ENCODE results near the gene RASGRF2.
"Not testable (repeated sequence)": the region's sequence is repeated elsewhere in the genome, so short reads cannot be mapped to it uniquely, and the experiment has no call there.

RASGRF2 gene

DNA sequence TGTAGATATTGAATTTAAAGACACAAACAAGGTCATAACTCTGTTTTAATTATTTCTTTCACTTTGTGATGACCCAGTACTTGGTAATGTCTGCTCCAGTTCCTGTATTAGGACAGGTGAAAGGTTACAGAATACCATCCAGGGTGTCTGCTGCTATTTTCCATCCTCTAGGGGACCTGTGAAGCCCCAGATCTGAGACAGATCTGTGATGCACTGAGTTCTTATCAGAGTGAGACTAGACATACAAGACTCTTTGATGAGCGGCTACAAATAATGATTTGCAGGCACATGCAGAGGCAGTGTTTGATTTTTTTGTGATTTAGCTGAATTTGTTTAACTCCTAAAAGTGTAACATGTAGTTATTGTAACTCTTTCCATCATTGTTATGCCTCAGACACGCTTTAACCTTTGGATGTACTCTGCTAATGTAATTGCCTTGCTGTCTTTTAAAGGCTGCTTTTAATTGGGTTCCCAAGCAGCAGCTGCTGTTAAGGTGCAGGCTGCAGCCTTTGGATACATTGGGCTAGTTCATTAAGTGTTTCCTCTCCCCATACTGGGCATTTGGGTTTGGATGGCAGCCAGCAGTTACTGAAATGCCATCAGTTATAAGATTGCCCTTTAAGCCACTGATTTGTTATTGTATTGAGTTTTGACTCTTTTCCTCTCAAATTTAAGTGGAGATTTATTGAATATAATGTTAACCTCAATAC lies 63.3 kb downstream of the RASGRF2 start:
- H3K36me3 ChIP-seq (ENCODE audit: control insufficient read depth in 1 of 2, insufficient read depth in 2 of 2, low read length in 2 of 2) = no peaks in the 10 kb centered on the region
- no peak overlapping the region for H3K4me3 ChIP-seq (ENCODE audit: low read depth in 1 of 2, low read length in 2 of 2)
- H3K27ac ChIP-seq (ENCODE audit: low read length) = no peak overlapping the region
- no peaks in the 10 kb centered on the region for H3K4me1 ChIP-seq (ENCODE audit: control insufficient read depth in 1 of 2, insufficient read depth in 2 of 2, low read length in 2 of 2)
- no peaks in the 10 kb centered on the region for H3K27me3 ChIP-seq (ENCODE audit: low read depth, low read length)
- H3K9me3 ChIP-seq (ENCODE audit: control insufficient read depth in 1 of 2, low read length in 2 of 2) = no peaks in the 10 kb centered on the region

DNA sequence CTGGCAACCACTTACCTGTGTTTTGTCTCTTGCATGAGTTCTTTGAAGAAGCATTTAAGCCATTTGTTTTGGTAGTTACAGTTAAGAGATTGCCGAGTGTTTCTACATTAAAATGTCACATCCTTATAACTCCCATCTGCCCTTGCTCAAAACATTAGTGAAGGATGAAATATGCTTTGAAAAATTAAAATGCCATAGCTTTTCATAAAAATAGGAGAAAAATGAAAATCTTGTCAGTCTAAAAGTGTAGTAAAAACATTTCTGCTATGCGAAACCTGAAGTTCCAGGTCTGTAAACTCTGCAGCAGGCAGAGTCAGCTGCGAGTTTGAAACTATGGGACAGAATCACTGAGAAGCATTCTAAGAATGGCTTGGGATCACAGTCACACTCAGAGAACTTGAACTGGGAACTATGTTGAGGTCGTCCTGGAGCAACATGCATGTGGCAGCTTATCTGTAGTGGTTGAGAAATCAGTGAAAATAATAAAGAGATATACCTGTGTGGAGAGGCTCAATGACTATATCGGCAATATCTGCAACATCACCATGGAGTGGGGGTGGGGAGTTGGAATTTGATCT lies 67.4 kb downstream of the RASGRF2 start:
- Histone ChIP-seq H3K9me3 (ENCODE audit: control insufficient read depth in 1 of 2, low read length in 2 of 2) (no peaks in the 10 kb centered on the region), H3K4me1 (ENCODE audit: control insufficient read depth in 1 of 2, insufficient read depth in 2 of 2, low read length in 2 of 2) (no peaks in the 10 kb centered on the region), H3K36me3 (ENCODE audit: control insufficient read depth in 1 of 2, insufficient read depth in 2 of 2, low read length in 2 of 2) (no peaks in the 10 kb centered on the region), H3K27ac (ENCODE audit: low read length) (no peak overlapping the region), H3K27me3 (ENCODE audit: low read depth, low read length) (no peaks in the 10 kb centered on the region), H3K4me3 (ENCODE audit: low read depth in 1 of 2, low read length in 2 of 2) (no peak overlapping the region)

DNA sequence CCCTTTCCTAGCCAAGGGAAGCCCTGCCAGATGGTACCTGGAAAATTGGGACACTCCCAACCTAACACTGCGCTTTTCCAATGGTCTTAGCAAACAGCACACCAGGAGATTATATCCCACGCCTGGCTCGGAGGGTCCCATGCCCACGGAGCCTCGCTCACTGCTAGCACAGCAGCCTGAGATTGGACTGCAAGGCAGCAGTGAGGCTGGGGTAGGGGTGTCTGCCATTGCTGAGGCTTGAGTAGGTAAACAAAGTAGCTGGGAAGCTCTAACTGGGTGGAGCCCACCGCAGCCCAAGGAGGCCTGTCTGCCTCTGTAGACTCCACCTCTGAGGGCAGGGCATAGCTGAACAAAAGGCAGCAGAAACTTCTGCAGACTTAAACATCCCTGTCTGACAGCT lies 68.7 kb downstream of the RASGRF2 start:
- H3K27me3 ChIP-seq (ENCODE audit: low read depth, low read length); H3K9me3 ChIP-seq (ENCODE audit: control insufficient read depth in 1 of 2, low read length in 2 of 2); H3K4me1 ChIP-seq (ENCODE audit: control insufficient read depth in 1 of 2, insufficient read depth in 2 of 2, low read length in 2 of 2); H3K36me3 ChIP-seq (ENCODE audit: control insufficient read depth in 1 of 2, insufficient read depth in 2 of 2, low read length in 2 of 2); H3K27ac ChIP-seq (ENCODE audit: low read length); H3K4me3 ChIP-seq (ENCODE audit: low read depth in 1 of 2, low read length in 2 of 2): not testable (repeated sequence)

DNA sequence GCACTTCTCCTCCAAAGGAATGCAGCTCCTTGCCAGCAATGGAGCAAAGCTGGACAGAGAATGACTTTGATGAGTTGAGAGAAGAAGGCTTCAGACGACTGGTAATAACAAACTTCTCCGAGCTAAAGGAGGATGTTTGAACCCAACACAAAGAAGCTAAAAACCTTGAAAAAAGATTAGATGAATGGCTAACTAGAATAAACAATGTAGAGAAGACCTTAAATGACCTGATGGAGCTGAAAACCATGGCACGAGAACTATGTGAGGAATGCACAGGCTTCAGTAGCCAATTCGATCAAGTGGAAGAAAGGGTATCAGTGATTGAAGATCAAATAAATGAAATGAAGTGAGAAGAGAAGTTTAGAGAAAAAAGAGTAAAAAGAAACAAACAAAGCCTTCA lies 69.6 kb downstream of the RASGRF2 start:
- not testable (repeated sequence) for H3K36me3 ChIP-seq (ENCODE audit: control insufficient read depth in 1 of 2, insufficient read depth in 2 of 2, low read length in 2 of 2); H3K4me3 ChIP-seq (ENCODE audit: low read depth in 1 of 2, low read length in 2 of 2); H3K27me3 ChIP-seq (ENCODE audit: low read depth, low read length); H3K27ac ChIP-seq (ENCODE audit: low read length); H3K4me1 ChIP-seq (ENCODE audit: control insufficient read depth in 1 of 2, insufficient read depth in 2 of 2, low read length in 2 of 2); H3K9me3 ChIP-seq (ENCODE audit: control insufficient read depth in 1 of 2, low read length in 2 of 2)

DNA sequence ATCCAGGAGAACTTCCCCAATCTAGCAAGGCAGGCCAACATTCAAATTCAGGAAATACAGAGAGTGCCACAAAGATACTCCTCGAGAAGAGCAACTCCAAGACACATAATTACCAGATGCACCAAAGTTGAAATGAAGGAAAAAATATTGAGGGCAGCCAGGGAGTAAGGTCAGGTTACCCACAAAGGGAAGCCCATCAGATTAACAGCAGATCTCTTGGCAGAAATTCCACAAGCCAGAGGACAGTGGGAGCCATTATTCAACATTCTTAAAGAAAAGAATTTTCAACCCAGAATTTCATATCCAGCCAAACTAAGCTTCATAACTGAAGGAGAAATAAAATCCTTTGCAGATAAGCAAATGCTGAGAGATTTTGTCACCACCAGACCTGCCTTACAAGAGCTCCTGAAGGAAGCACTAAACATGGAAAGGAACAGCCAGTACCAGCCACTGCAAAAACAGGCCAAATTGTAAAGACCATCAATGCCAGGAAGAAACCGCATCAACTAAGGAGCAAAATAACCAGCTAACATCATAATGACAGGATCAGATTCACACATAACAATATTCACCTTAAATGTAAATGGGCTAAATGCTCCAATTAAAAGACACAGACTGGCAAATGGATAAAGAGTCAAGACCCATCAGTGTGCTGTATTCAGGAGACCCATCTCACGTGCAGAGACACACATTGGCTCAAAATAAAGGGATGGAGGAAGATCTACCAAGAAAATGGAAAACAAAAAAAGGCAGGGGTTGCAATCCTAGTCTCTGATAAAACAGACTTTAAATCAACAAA lies 70.3 kb downstream of the RASGRF2 start:
- H3K36me3 ChIP-seq (ENCODE audit: control insufficient read depth in 1 of 2, insufficient read depth in 2 of 2, low read length in 2 of 2) = not testable (repeated sequence)

DNA sequence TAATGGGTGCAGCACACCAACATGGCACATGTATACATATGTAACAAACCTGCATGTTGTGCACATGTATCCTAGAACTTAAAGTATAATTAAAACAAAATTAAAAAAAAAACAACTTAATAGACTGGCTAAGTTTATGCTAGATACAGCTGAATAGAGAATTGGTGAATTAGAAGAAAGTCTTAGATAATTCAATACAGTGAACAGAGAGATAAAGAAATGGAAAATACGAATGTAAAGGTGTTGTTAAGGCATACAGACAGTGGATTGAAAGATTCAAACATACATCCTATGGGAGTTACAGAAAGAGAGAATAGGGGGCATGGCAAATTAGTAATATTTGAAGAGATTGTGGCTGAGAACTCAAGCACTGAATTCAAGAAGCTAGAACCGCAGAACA lies 75.4 kb downstream of the RASGRF2 start:
- Histone ChIP-seq H3K27me3 (ENCODE audit: low read depth, low read length) (no peaks in the 10 kb centered on the region), H3K4me1 (ENCODE audit: control insufficient read depth in 1 of 2, insufficient read depth in 2 of 2, low read length in 2 of 2) (no peaks in the 10 kb centered on the region), H3K9me3 (ENCODE audit: control insufficient read depth in 1 of 2, low read length in 2 of 2) (peaks cover 0 to 3% of the 10 kb centered on the region in 2 donors), H3K36me3 (ENCODE audit: control insufficient read depth in 1 of 2, insufficient read depth in 2 of 2, low read length in 2 of 2) (no peaks in the 10 kb centered on the region), H3K4me3 (ENCODE audit: low read depth in 1 of 2, low read length in 2 of 2) (no peak overlapping the region), H3K27ac (ENCODE audit: low read length) (no peak overlapping the region)

More for the DNA sequence above, 70.3 kb downstream of the RASGRF2 start:
- H3K27me3 ChIP-seq (ENCODE audit: low read depth, low read length); H3K27ac ChIP-seq (ENCODE audit: low read length); H3K9me3 ChIP-seq (ENCODE audit: control insufficient read depth in 1 of 2, low read length in 2 of 2); H3K4me3 ChIP-seq (ENCODE audit: low read depth in 1 of 2, low read length in 2 of 2); H3K4me1 ChIP-seq (ENCODE audit: control insufficient read depth in 1 of 2, insufficient read depth in 2 of 2, low read length in 2 of 2): not testable (repeated sequence)

DNA sequence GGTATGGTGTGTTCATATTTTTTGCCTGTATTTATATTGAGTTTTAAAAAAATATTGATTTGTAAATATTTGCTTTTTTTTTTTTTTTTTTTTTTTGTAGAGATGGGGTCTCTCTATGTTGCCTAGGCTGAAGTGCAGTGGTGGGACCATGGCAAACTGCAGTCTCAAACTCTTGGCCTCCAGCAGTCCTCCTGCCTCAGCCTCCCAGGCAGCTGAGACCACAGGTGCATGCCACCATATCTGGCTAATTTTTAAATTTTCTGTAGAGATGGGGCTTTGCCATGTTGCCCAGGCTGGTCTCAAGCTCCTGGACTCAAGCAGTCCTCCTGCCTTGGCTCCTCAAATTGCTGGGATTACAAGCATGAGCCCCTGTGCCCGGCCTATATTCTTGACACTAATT lies 78.3 kb downstream of the RASGRF2 start:
- Histone ChIP-seq H3K4me3 (ENCODE audit: low read depth in 1 of 2, low read length in 2 of 2) (no peak overlapping the region), H3K4me1 (ENCODE audit: control insufficient read depth in 1 of 2, insufficient read depth in 2 of 2, low read length in 2 of 2) (no peaks in the 10 kb centered on the region), H3K36me3 (ENCODE audit: control insufficient read depth in 1 of 2, insufficient read depth in 2 of 2, low read length in 2 of 2) (no peaks in the 10 kb centered on the region), H3K9me3 (ENCODE audit: control insufficient read depth in 1 of 2, low read length in 2 of 2) (peaks cover 0 to 3% of the 10 kb centered on the region in 2 donors), H3K27me3 (ENCODE audit: low read depth, low read length) (no peaks in the 10 kb centered on the region), H3K27ac (ENCODE audit: low read length) (no peak overlapping the region)

DNA sequence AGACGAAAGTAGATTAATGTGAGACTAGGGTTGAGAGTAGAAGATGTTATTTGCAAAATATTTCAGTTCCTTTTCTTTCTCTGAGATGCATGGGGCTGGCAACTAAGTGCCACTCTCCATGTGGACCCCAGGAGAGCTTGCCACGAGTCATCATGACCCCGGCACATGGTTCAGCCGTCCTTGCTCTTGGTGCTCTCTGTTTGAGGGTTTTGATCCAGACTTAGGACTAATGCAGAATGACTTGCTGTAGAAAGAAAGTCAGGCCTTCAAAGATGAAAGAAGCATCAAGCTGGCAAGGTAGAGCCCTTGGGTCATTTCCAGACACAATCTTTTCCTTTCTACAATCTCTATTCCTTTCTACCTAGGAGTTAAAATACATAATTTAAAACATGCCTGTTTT lies 84.7 kb downstream of the RASGRF2 start:
- Histone ChIP-seq H3K27me3 (ENCODE audit: low read depth, low read length) (no peaks in the 10 kb centered on the region), H3K4me1 (ENCODE audit: control insufficient read depth in 1 of 2, insufficient read depth in 2 of 2, low read length in 2 of 2) (no peaks in the 10 kb centered on the region), H3K36me3 (ENCODE audit: control insufficient read depth in 1 of 2, insufficient read depth in 2 of 2, low read length in 2 of 2) (no peaks in the 10 kb centered on the region), H3K4me3 (ENCODE audit: low read depth in 1 of 2, low read length in 2 of 2) (no peak overlapping the region), H3K27ac (ENCODE audit: low read length) (no peak overlapping the region), H3K9me3 (ENCODE audit: control insufficient read depth in 1 of 2, low read length in 2 of 2) (no peaks in the 10 kb centered on the region)

DNA sequence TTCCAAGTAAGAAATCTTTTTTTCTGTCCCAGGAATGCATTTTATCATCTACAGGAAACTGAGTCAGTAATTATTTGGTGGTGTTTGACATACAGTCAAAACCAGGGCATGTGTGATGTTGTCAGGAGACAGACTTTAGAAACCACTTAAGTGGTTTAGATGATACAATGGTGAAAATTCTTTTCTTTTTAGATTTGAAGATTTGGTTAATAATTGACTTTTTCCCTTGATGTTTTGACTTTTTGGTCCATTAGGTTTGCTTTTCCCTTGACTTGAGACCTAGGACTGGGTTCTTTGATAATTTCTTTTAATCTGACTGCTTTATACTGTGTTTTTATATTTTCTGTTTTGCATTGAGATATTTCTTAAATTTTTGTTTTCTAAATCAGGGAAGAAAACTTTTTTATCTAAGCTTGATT lies 85.2 kb downstream of the RASGRF2 start:
- Histone ChIP-seq H3K27ac (ENCODE audit: low read length) (no peak overlapping the region), H3K36me3 (ENCODE audit: control insufficient read depth in 1 of 2, insufficient read depth in 2 of 2, low read length in 2 of 2) (no peaks in the 10 kb centered on the region), H3K4me1 (ENCODE audit: control insufficient read depth in 1 of 2, insufficient read depth in 2 of 2, low read length in 2 of 2) (no peaks in the 10 kb centered on the region), H3K9me3 (ENCODE audit: control insufficient read depth in 1 of 2, low read length in 2 of 2) (no peaks in the 10 kb centered on the region), H3K4me3 (ENCODE audit: low read depth in 1 of 2, low read length in 2 of 2) (no peak overlapping the region), H3K27me3 (ENCODE audit: low read depth, low read length) (no peaks in the 10 kb centered on the region)

DNA sequence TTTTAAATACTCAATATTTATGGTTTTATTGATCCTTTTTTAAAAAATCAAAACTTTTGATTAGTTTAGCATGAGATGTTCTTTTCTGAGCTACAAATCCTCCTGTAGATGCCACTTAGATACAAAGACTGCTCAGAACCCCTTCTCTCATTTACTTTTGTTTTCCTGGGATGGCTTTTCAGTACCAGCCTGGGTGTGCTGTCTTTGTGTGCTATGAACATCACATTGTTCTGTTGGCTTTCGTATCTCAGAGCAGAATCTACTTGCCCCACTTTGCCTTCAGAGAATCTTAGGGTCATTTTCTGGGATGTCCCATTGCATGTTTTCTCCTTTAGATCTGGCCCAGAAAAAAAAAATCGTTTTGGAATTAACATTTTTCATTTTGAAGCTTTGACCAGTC lies 85.9 kb downstream of the RASGRF2 start:
- H3K27ac ChIP-seq (ENCODE audit: low read length) = no peak overlapping the region
- H3K36me3 ChIP-seq (ENCODE audit: control insufficient read depth in 1 of 2, insufficient read depth in 2 of 2, low read length in 2 of 2) = no peaks in the 10 kb centered on the region
- no peaks in the 10 kb centered on the region for H3K27me3 ChIP-seq (ENCODE audit: low read depth, low read length)
- no peaks in the 10 kb centered on the region for H3K4me1 ChIP-seq (ENCODE audit: control insufficient read depth in 1 of 2, insufficient read depth in 2 of 2, low read length in 2 of 2)
- H3K4me3 ChIP-seq (ENCODE audit: low read depth in 1 of 2, low read length in 2 of 2) = no peak overlapping the region
- H3K9me3 ChIP-seq (ENCODE audit: control insufficient read depth in 1 of 2, low read length in 2 of 2) = no peaks in the 10 kb centered on the region

DNA sequence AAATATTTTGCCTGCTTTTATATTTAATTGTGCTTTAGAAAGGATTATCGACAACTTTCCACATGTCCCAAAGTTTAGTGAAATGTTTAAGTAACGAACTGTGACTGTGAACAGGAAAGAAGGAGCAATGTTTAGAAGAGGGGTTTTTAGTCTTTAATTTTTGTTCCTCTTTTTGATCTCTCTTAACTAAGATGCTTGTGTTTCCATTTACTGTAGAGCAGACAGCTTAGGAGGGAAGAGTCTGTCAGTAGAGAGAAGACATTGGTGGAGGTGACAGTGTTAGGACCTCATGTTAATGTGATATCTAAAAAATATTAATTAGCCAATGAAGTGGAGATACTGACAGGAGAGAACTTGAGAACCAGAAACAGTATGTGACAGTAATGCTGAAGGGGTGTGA lies 92.2 kb downstream of the RASGRF2 start:
- Histone ChIP-seq H3K36me3 (ENCODE audit: control insufficient read depth in 1 of 2, insufficient read depth in 2 of 2, low read length in 2 of 2) (no peaks in the 10 kb centered on the region), H3K27ac (ENCODE audit: low read length) (no peak overlapping the region), H3K9me3 (ENCODE audit: control insufficient read depth in 1 of 2, low read length in 2 of 2) (peaks cover 0 to 4% of the 10 kb centered on the region in 2 donors), H3K4me1 (ENCODE audit: control insufficient read depth in 1 of 2, insufficient read depth in 2 of 2, low read length in 2 of 2) (no peaks in the 10 kb centered on the region), H3K27me3 (ENCODE audit: low read depth, low read length) (no peaks in the 10 kb centered on the region), H3K4me3 (ENCODE audit: low read depth in 1 of 2, low read length in 2 of 2) (no peak overlapping the region)

Data from muscle layer of duodenum (tissue), 2 donors.